Thyroid gland (tissue), 4 donors: Measurements from ENCODE around the gene TTI1. TPM values are rescaled to one million over a fixed set of nuclear protein-coding genes. Genes with fewer than 3 reads are reported as not detected.

Experiments used
- DNase-seq, 2 donors: peaks; one replicate each; pipeline ENCODE4 v3.0.0-alpha.2; 2019
- H3K27ac ChIP-seq, 3 donors: fragments of 200-600 bp; sonication (generic); 1 replicate in 2 of 3; 2 replicates in 1 of 3; pipeline ENCODE4 v1.5.1; 2016 to 2019; ENCODE audit warnings: mild to moderate bottlenecking in 1 of 3, moderate library complexity in 1 of 3
- H3K27me3 ChIP-seq: fragments of 200-600 bp; sonication (generic); one replicate; pipeline ENCODE4 v1.5.1; 2019
- H3K36me3 ChIP-seq, 2 donors: fragments of 200-600 bp; sonication (generic); one replicate each; pipeline ENCODE4 v1.5.1; 2016 to 2019
- H3K4me1 ChIP-seq, 2 donors: fragments of 200-600 bp; sonication (generic); one replicate each; pipeline ENCODE4 v1.5.1; 2017 to 2019
- H3K4me3 ChIP-seq, 3 donors: fragments of 200-600 bp; sonication (generic); replicated peaks in 1 of 3; 1 replicate in 2 of 3; 2 replicates in 1 of 3; pipeline ENCODE4 v1.5.1; 2016; ENCODE audit warnings: mild to moderate bottlenecking in 1 of 3
- H3K9me3 ChIP-seq: fragments of 200-600 bp; sonication (generic); one replicate; pipeline ENCODE4 v1.5.1; 2017
- POLR2A ChIP-seq, 2 donors: fragments of 450-650 bp; IDR thresholded peaks; one replicate each; pipeline ENCODE4 v1.6.1; 2017; ENCODE audit warnings: antibody characterized with exemption in 2 of 2, mild to moderate bottlenecking in 2 of 2, moderate library complexity in 1 of 2
- WGBS, 2 donors: methylation state at CpG; one replicate each; pipeline ENCODE4 v1.1.5; 2017; 5-methylcytosine and 5-hydroxymethylcytosine counted together
- intact Hi-C: fragments of 100-400 bp; cut with DNase I; formaldehyde crosslinking; loops from one replicate; pipeline ENCODE4 v1.15.1; 2023
- total RNA-seq, 4 donors: library from RNA; depleted of rRNA; stranded (reverse); fragments of >200 nt; gene quantifications; one replicate each; pipeline ENCODE4 v1.2.3, GENCODE V29; 2016
- TF ChIP-seq, protein P1 (sequence below), 6 experiments: fragments of 200-600 bp in 3 of 6; fragments of 450-650 bp in 3 of 6; sonication (generic) in 3 of 6; IDR thresholded peaks; one replicate each; pipeline ENCODE4 v1.5.1; 2016 to 2019; ENCODE audit warnings: antibody characterized with exemption in 6 of 6, mild to moderate bottlenecking in 2 of 6, inconsistent platforms in 1 of 6, moderate library complexity in 1 of 6

Gene TTI1
- total RNA-seq, 4 donors from 2014 or later = 23.0 to 45.0 (median 30.1) TPM

DNA sequence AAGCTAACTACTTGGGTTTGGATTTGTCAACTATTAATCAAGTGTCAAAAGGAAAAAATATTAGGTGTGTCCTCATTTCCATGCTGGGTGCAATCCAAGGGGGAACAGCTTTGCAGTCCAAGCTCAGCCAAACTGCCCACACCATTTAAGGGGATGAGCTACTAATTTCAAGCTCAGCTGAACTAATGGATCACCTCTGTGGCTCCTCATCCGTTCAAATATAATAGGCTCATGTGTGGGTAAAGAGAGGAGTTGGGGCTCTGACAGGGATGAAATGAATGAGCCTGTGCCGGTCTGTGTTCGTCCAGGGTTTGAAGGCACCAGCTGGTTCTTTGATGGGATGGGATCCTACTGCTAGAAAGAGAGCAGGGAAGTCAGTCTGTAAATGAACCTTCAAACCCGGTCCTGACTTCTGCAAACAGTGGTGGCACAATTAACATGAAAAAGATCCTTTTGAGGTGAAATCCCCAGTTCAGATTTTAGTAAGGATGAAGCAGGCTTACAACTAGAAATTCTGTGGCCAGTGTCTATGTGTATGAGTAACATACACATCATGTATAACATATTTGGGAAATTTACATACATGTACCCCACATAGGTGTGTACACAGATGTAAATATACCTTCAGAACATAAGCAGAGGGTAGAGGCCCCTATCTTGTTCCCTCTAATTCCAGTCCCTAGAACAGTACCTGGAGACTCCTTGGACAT is 41.9 kb downstream of the TTI1 start:
- no peaks in the 10 kb centered on the region for H3K36me3 ChIP-seq
- no peaks in the 10 kb centered on the region for H3K27me3 ChIP-seq
- 79 to 80% methylated on average over 4 of the region's 4 CpGs for WGBS, 2 donors
- no peak for DNase-seq
- H3K4me3 ChIP-seq = no peak overlapping the region
- TF ChIP-seq, protein P1, sequence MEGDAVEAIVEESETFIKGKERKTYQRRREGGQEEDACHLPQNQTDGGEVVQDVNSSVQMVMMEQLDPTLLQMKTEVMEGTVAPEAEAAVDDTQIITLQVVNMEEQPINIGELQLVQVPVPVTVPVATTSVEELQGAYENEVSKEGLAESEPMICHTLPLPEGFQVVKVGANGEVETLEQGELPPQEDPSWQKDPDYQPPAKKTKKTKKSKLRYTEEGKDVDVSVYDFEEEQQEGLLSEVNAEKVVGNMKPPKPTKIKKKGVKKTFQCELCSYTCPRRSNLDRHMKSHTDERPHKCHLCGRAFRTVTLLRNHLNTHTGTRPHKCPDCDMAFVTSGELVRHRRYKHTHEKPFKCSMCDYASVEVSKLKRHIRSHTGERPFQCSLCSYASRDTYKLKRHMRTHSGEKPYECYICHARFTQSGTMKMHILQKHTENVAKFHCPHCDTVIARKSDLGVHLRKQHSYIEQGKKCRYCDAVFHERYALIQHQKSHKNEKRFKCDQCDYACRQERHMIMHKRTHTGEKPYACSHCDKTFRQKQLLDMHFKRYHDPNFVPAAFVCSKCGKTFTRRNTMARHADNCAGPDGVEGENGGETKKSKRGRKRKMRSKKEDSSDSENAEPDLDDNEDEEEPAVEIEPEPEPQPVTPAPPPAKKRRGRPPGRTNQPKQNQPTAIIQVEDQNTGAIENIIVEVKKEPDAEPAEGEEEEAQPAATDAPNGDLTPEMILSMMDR (IDR thresholded peaks at IDR 0.05) = no peak
- no peak for TF ChIP-seq POLR2A (IDR thresholded peaks at IDR 0.05)
- no peaks in the 10 kb centered on the region for H3K9me3 ChIP-seq
- intact Hi-C loops = no loop called here
- peaks cover 74 to 91% of the 10 kb centered on the region in 2 donors for H3K4me1 ChIP-seq
- peak overlapping the region in 2 of 3 donors; percentile 94 for H3K27ac ChIP-seq

DNA sequence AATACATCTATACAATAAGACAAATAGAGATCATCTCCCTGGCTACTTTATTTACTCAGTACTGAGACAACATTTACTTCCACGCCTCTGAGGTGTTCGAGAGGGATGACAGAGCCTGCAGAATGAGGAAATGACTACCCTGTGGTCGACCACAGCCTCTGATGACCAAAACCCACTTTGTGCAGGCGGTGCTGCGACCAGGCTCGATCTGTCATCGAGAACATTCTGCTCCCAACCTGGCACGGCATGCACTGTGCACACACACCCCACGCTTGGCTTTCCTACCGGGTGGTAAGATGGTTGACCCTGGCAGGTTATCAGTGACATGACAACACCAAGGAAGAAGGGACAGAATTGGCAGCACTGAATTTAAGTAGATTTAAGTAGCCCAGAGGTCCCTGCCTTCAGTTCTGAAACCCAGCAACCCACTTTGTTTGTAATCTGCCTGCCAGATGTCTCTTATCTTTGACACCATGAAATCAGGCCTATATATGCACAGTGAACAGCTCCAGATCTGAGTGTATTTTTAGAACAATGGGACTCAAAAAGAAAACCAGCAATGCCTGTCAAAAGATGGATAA is 42.6 kb downstream of the TTI1 start:
- Histone ChIP-seq H3K4me3 (no peak overlapping the region), H3K27me3 (no peaks in the 10 kb centered on the region), H3K4me1 (peaks cover 75 to 93% of the 10 kb centered on the region in 2 donors), H3K36me3 (no peaks in the 10 kb centered on the region), H3K27ac (peak overlapping the region; percentile 73 to 94 (median 94)), H3K9me3 (no peaks in the 10 kb centered on the region)
- TF ChIP-seq POLR2A (IDR thresholded peaks at IDR 0.05) = no peak
- TF ChIP-seq, protein P1 (IDR thresholded peaks at IDR 0.05) = no peak
- peak in 1 of 2 donors; percentile 27 for DNase-seq
- intact Hi-C loops = no loop called here
- 71 to 82% methylated on average over 10 of the region's 10 CpGs for WGBS, 2 donors

DNA sequence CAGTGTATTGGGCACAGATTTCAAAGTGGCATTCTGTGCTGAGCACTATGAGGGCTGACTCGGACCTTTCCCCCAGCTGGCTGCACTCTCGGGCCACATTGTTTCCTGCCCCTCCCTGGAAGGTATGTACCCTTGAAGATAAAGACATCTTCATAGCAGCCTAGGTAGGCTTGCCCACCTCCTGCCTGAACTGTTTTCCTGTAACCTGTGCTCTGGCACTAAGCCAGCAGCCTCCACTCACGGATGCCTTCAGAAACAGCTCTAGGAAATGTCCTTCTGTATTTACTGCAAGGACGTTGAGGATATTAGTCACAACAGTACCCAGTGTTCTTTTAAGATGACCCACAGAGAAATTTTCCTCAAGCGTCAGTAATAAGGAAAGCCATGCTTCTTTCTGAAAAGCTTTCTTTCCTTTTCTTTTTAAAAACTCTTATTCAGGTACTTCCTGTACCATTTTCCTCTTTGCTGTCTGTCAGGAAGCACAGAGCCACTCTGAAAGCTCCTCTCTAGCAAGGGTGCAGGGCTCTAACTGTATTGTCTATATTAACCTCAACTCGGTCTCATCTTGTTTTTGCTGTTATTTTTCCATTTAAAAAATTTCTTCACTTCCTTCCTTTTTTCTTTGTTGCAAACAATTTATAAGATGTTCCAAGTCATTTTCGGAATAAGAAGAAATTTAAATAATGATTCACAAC is 43.5 kb downstream of the TTI1 start:
- no peaks in the 10 kb centered on the region for H3K27me3 ChIP-seq
- DNase-seq = peak; percentile 90 to 93
- H3K9me3 ChIP-seq = no peaks in the 10 kb centered on the region
- H3K4me1 ChIP-seq = peaks cover 68 to 93% of the 10 kb centered on the region in 2 donors
- WGBS, 2 donors = 28 to 30% methylated on average over 7 of the region's 7 CpGs
- H3K27ac ChIP-seq = peak overlapping the region; percentile 73 to 94 (median 94)
- TF ChIP-seq POLR2A (IDR thresholded peaks at IDR 0.05) = no peak
- TF ChIP-seq, protein P1 (IDR thresholded peaks at IDR 0.05) = no peak
- H3K4me3 ChIP-seq = no peak overlapping the region
- no peaks in the 10 kb centered on the region for H3K36me3 ChIP-seq
- intact Hi-C loops = no loop called here

DNA sequence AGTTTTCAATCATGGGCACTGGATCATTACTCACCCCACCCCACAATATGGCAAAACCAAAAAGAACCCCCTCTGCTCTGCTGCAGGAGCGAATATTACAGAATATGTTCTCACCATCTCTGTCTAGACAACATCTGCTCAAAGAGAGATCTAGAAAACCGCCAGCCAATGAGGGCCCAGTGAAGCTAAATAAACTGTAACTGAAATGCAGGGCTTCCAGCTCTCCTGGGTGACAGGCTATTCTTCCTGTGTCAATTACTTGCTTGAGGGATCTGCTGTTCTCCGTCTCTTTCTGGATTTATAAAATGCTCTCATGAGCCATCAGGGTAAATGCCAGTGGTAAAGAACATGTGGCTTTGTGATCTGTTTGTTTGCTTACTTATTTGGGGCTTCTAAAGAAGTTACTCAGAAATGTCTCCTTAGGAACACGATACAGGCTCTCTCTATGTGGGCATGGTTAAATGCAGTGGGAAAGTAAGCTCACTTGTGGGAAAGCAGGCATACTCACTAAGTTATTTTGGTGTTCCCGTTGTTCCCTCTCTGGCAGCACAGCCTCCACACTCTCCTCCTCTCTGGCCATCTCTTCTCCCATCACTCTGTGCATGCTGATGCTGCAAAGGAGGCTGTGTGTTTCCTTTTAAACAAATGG is 44.8 kb downstream of the TTI1 start:
- intact Hi-C loops = no loop called here
- H3K4me1 ChIP-seq = peaks cover 73 to 95% of the 10 kb centered on the region in 2 donors
- 76 to 89% methylated on average over 5 of the region's 5 CpGs for WGBS, 2 donors
- DNase-seq = no peak
- H3K9me3 ChIP-seq = no peaks in the 10 kb centered on the region
- H3K27me3 ChIP-seq = no peaks in the 10 kb centered on the region
- H3K27ac ChIP-seq = peak overlapping the region; percentile 92 to 94 (median 94)
- TF ChIP-seq POLR2A (IDR thresholded peaks at IDR 0.05) = no peak
- TF ChIP-seq, protein P1 (IDR thresholded peaks at IDR 0.05) = no peak
- H3K4me3 ChIP-seq = no peak overlapping the region
- H3K36me3 ChIP-seq = no peaks in the 10 kb centered on the region
